Mesendoderm (in vitro differentiated cells): ENCODE results near the gene AGPS.

Experiments used
- DNase-seq: peaks from one replicate; pipeline ENCODE4 v3.0.0; 2013
- H2AK5ac ChIP-seq: 2 replicates; pipeline ENCODE4 v1.6.1; 2013; ENCODE audit warnings: low read length, inconsistent platforms
- H2BK120ac ChIP-seq: 2 replicates; pipeline ENCODE4 v1.6.1; 2013; ENCODE audit warnings: low read depth, mild to moderate bottlenecking, low read length, moderate library complexity, mixed read lengths
- H2BK15ac ChIP-seq: replicated peaks from 2 replicates; pipeline ENCODE4 v1.6.1; 2013; ENCODE audit warnings: low read depth, mild to moderate bottlenecking, moderate library complexity
- H2BK5ac ChIP-seq: 2 replicates; pipeline ENCODE4 v1.6.1; 2013; ENCODE audit warnings: low read length, inconsistent platforms
- H3K18ac ChIP-seq: 2 replicates; pipeline ENCODE4 v1.6.1; 2013; ENCODE audit warnings: mild to moderate bottlenecking, low read length, mixed read lengths
- H3K23ac ChIP-seq: one replicate; pipeline ENCODE4 v1.6.1; 2013; ENCODE audit warnings: low read length
- H3K27ac ChIP-seq: 2 replicates; pipeline ENCODE4 v1.5.1; 2013; ENCODE audit warnings: low read depth, mild to moderate bottlenecking, inconsistent platforms, low read length, moderate library complexity
- H3K27me3 ChIP-seq: 2 replicates; pipeline ENCODE4 v1.6.1; 2013; ENCODE audit warnings: low read length, control low read depth, mild to moderate bottlenecking, inconsistent platforms; ENCODE audit not compliant: insufficient read depth, poor library complexity
- H3K36me3 ChIP-seq: 2 replicates; pipeline ENCODE4 v1.6.1; 2013; ENCODE audit warnings: low read length, inconsistent platforms; ENCODE audit not compliant: control insufficient read depth, insufficient read depth
- H3K4ac ChIP-seq: one replicate; pipeline ENCODE4 v1.6.1; 2013; ENCODE audit warnings: low read depth, mild to moderate bottlenecking, low read length, moderate library complexity
- H3K4me1 ChIP-seq: 2 replicates; pipeline ENCODE4 v1.6.1; 2013; ENCODE audit warnings: low read depth, low read length, inconsistent platforms; ENCODE audit not compliant: control insufficient read depth
- H3K4me2 ChIP-seq: 2 replicates; pipeline ENCODE4 v1.6.1; 2013; ENCODE audit warnings: low read length
- H3K4me3 ChIP-seq: 2 replicates; pipeline ENCODE4 v1.5.1; 2013; ENCODE audit warnings: mild to moderate bottlenecking, low read length
- H3K56ac ChIP-seq: one replicate; pipeline ENCODE4 v1.6.1; 2013; ENCODE audit warnings: low read length
- H3K79me1 ChIP-seq: 2 replicates; pipeline ENCODE4 v1.6.1; 2013; ENCODE audit warnings: low read length, inconsistent platforms
- H3K79me2 ChIP-seq: 2 replicates; pipeline ENCODE4 v1.6.1; 2013; ENCODE audit warnings: mild to moderate bottlenecking, low read length; ENCODE audit not compliant: control insufficient read depth, insufficient read depth
- H3K9ac ChIP-seq: 2 replicates; pipeline ENCODE4 v1.6.1; 2013; ENCODE audit warnings: low read length, inconsistent platforms
- H4K5ac ChIP-seq: one replicate; pipeline ENCODE4 v1.6.1; 2013; ENCODE audit warnings: low read length
- H4K8ac ChIP-seq: one replicate; pipeline ENCODE4 v1.6.1; 2013; ENCODE audit warnings: low read depth, mild to moderate bottlenecking, control low read depth, low read length, moderate library complexity
- WGBS: extraction: QIAGEN DNeasy Blood & Tissue Kit; methylation state at CpG from one replicate; pipeline ENCODE4 v1.1.7; 2013; ENCODE audit warnings: low lambda C conversion rate, missing lambda C conversion rate; ENCODE audit not compliant: insufficient coverage; ENCODE audit errors: extremely low coverage; 5-methylcytosine and 5-hydroxymethylcytosine counted together

Gene AGPS

DNA sequence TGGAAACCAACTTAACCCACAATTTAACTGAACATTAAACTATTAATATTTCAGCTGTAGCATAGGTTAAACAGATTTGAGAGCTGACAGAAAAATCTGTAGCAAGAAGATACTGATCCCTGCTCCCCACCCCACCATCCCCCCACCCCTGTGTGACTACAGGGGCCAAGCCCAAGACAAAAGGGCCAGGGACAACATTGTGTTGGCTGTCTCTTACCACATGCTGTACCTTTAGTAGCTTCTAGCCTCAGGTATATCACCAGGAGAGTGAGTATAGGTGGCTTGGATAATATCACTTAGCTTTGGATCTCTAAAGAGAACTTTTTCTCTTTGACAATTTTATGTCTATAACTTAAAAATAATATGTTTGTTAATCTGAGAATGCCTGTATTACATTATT, 140.7 kb downstream of the AGPS start:
- Histone ChIP-seq H2BK5ac (no peak overlapping the region), H2AK5ac (no peak overlapping the region), H3K23ac (no peak overlapping the region), H3K4me2 (no peak overlapping the region), H3K4me1 (peaks cover 3% of the 10 kb centered on the region), H3K79me1 (no peaks in the 10 kb centered on the region), H3K4me3 (no peak overlapping the region), H3K36me3 (no peaks in the 10 kb centered on the region), H4K8ac (no peak overlapping the region), H3K79me2 (no peaks in the 10 kb centered on the region), H3K18ac (no peak overlapping the region), H3K27me3 (no peaks in the 10 kb centered on the region), H2BK15ac (no peak overlapping the region), H3K27ac (no peak overlapping the region), H4K5ac (no peak overlapping the region), H2BK120ac (no peak overlapping the region), H3K9ac (no peak overlapping the region), H3K56ac (no peak overlapping the region), H3K4ac (no peak overlapping the region)
- DNase-seq, result peak; percentile 20

DNA sequence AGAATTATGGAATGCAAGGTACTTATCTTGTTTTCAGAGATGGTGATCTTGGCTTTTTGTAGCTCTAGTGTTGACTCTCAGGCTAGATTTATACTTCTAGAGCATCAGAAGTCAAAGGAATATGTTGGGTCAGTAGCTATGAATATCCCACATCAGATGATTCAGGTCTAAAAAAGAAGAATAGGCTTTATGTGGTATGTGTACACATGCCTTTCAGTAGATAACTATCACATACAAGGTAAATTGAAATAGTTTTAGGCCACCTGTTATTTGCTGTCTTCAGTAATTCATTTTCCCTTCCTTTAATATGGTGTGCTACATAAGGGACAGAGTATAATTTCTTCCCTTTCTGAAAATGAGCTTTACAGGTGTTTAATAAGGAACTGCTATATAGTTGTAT, 142.4 kb downstream of the AGPS start:
- no peak overlapping the region for H3K4me3 ChIP-seq
- DNase-seq, result no peak

DNA sequence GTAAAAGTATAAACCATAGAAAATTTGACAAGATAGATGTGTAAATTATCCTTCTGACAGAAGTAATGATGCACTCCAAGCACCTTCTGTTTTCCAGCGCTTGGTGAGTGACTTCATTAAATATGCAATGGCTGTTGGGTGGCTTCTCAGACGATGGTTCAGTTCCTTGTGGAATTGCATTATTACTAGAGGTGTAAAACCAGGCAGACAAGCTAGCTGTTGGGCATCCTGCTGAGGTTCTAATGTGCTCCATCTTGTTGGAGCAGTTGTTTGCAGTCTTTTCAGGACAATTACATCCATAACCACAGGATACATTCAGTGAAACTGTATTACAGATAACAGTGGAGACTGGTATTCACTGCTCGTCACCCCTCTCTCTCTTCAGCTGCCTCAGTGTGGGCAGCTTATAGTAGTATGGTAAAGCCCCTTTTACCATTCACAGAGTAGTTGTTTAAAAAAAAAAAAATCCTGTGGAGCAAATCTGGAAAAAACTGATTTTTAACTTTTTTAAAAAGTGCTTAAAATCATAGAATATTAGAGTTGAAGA, 143.5 kb downstream of the AGPS start:
- Histone ChIP-seq H3K56ac (no peak overlapping the region), H3K27ac (peak overlapping the region; percentile 53), H3K4me1 (peaks cover 3% of the 10 kb centered on the region), H4K8ac (no peak overlapping the region), H2BK5ac (no peak overlapping the region), H3K4me3 (no peak overlapping the region), H3K23ac (no peak overlapping the region), H3K4me2 (no peak overlapping the region), H3K9ac (no peak overlapping the region), H2BK120ac (no peak overlapping the region), H2AK5ac (no peak overlapping the region), H3K79me2 (no peaks in the 10 kb centered on the region), H3K18ac (no peak overlapping the region), H3K27me3 (no peaks in the 10 kb centered on the region), H3K4ac (no peak overlapping the region), H4K5ac (no peak overlapping the region), H3K79me1 (no peaks in the 10 kb centered on the region), H3K36me3 (no peaks in the 10 kb centered on the region), H2BK15ac (no peak overlapping the region)
- DNase-seq, result peak; percentile 92
- no CpG with 5 or more reads among the region's 3 CpGs for WGBS

More for the DNA sequence above, 142.4 kb downstream of the AGPS start:
- H2BK15ac ChIP-seq, result no peak overlapping the region
- H3K27ac ChIP-seq, result no peak overlapping the region
- peaks cover 3% of the 10 kb centered on the region for H3K4me1 ChIP-seq
- H3K18ac ChIP-seq, result no peak overlapping the region
- H3K36me3 ChIP-seq, result no peaks in the 10 kb centered on the region
- H3K79me2 ChIP-seq, result no peaks in the 10 kb centered on the region
- no peak overlapping the region for H2AK5ac ChIP-seq
- no peak overlapping the region for H3K56ac ChIP-seq
- no peak overlapping the region for H2BK120ac ChIP-seq
- H4K5ac ChIP-seq, result no peak overlapping the region
- no peak overlapping the region for H3K4ac ChIP-seq
- no peaks in the 10 kb centered on the region for H3K79me1 ChIP-seq
- no peaks in the 10 kb centered on the region for H3K27me3 ChIP-seq
- no peak overlapping the region for H3K9ac ChIP-seq
- no peak overlapping the region for H3K4me2 ChIP-seq
- no peak overlapping the region for H2BK5ac ChIP-seq
- no peak overlapping the region for H4K8ac ChIP-seq
- no peak overlapping the region for H3K23ac ChIP-seq

GRCh38 chr2:177537213-177537612, 144.6 kb downstream of the AGPS start:
- Histone ChIP-seq H3K4me2 (no peak overlapping the region), H4K8ac (no peak overlapping the region), H3K4me1 (peaks cover 3% of the 10 kb centered on the region), H2BK15ac (no peak overlapping the region), H3K4ac (no peak overlapping the region), H2AK5ac (no peak overlapping the region), H2BK120ac (no peak overlapping the region), H3K79me1 (no peaks in the 10 kb centered on the region), H4K5ac (no peak overlapping the region), H3K27me3 (no peaks in the 10 kb centered on the region), H3K79me2 (no peaks in the 10 kb centered on the region), H3K36me3 (no peaks in the 10 kb centered on the region), H3K27ac (no peak overlapping the region), H3K4me3 (no peak overlapping the region), H3K9ac (no peak overlapping the region), H3K18ac (no peak overlapping the region), H2BK5ac (no peak overlapping the region), H3K56ac (no peak overlapping the region), H3K23ac (no peak overlapping the region)
- no peak for DNase-seq
- 100% methylated on average over 1 of the region's 1 CpG for WGBS

- H4K5ac ChIP-seq, result no peak overlapping the region
- H3K4ac ChIP-seq, result no peak overlapping the region
- H3K18ac ChIP-seq, result no peak overlapping the region
- H4K8ac ChIP-seq, result no peak overlapping the region
- H2BK120ac ChIP-seq, result no peak overlapping the region
- H3K4me2 ChIP-seq, result no peak overlapping the region
- H3K79me1 ChIP-seq, result no peaks in the 10 kb centered on the region
- no peak overlapping the region for H3K4me3 ChIP-seq
- peaks cover 3% of the 10 kb centered on the region for H3K4me1 ChIP-seq
- no peak overlapping the region for H3K23ac ChIP-seq
- no CpG with 5 or more reads among the region's 3 CpGs for WGBS
- H3K27ac ChIP-seq, result no peak overlapping the region
- no peak overlapping the region for H2BK15ac ChIP-seq
- H3K9ac ChIP-seq, result no peak overlapping the region
- no peaks in the 10 kb centered on the region for H3K36me3 ChIP-seq
- no peak overlapping the region for H2AK5ac ChIP-seq
- no peaks in the 10 kb centered on the region for H3K27me3 ChIP-seq
- no peak overlapping the region for H3K56ac ChIP-seq
- no peak for DNase-seq
- no peak overlapping the region for H2BK5ac ChIP-seq
- H3K79me2 ChIP-seq, result no peaks in the 10 kb centered on the region
Observed at GRCh38 chr2:177537636-177538035, 145.1 kb downstream of the AGPS start.

GRCh38 chr2:177538323-177538722, 145.8 kb downstream of the AGPS start:
- Histone ChIP-seq H3K23ac (no peak overlapping the region), H3K4me2 (no peak overlapping the region), H3K18ac (no peak overlapping the region), H2BK5ac (no peak overlapping the region), H3K79me1 (no peaks in the 10 kb centered on the region), H3K9ac (no peak overlapping the region), H4K8ac (no peak overlapping the region), H3K4me3 (no peak overlapping the region), H3K79me2 (no peaks in the 10 kb centered on the region), H2BK15ac (no peak overlapping the region), H4K5ac (no peak overlapping the region), H3K56ac (no peak overlapping the region), H3K36me3 (no peaks in the 10 kb centered on the region), H3K4ac (no peak overlapping the region), H3K27ac (no peak overlapping the region), H2BK120ac (no peak overlapping the region), H3K27me3 (no peaks in the 10 kb centered on the region), H2AK5ac (no peak overlapping the region), H3K4me1 (peaks cover 3% of the 10 kb centered on the region)
- no peak for DNase-seq
- no CpG with 5 or more reads among the region's 3 CpGs for WGBS
